ENCODE results near the gene CADPS2. TPM values are rescaled to one million over a fixed set of nuclear protein-coding genes. Genes with fewer than 3 reads are reported as not detected.

The CADPS2 gene
- total and polyA plus RNA-seq, 3 experiments from 2014 or later = not detected

DNA sequence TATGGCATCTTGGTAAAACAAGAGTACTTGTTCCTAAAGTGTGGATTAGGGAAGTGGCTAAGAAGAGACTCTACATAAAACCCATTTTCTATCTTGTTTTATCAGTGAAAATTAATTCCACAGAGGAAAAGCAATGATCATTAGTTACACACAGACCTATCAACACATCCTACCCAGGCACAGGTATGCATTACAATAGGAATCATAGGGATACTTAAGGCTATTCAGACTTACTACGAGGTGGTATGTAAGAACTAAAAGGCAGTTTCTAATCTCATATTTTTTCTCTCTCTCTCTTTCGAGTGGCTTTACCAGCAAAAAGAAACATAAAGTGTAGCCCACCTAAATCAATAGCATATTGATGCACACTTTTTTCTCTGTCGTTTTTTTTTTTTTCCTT lies 415.4 kb downstream of the CADPS2 start:
- Mint-ChIP-seq H3K27ac (no peak overlapping the region), H3K27me3 (no peaks in the 10 kb centered on the region), H3K4me1 (no peaks in the 10 kb centered on the region), H3K4me3 (no peak overlapping the region), H3K9me3 (peaks cover 0 to 31% (median 5%) of the 10 kb centered on the region in 5 donors), H3K36me3 (no peaks in the 10 kb centered on the region)
- Histone ChIP-seq H3K4me1 (ENCODE audit: insufficient read depth, low read length) (no peaks in the 10 kb centered on the region), H3K27ac (ENCODE audit: low read depth, low read length) (no peak overlapping the region), H3K36me3 (ENCODE audit: insufficient read depth, low read length) (no peaks in the 10 kb centered on the region), H3K4me3 (ENCODE audit: low read length) (no peak overlapping the region), H3K27me3 (ENCODE audit: insufficient read depth, low read length, poor library complexity, severe bottlenecking) (no peaks in the 10 kb centered on the region), H3K9me3 (ENCODE audit: low read length) (no peaks in the 10 kb centered on the region)
- ChIA-PET CTCF (no interaction called here), POLR2A (no interaction called here)
- no peak for DNase-seq

- Mint-ChIP-seq H3K27me3 (no peaks in the 10 kb centered on the region), H3K36me3 (no peaks in the 10 kb centered on the region), H3K4me1 (no peaks in the 10 kb centered on the region), H3K27ac (no peak overlapping the region), H3K9me3 (peaks cover 0 to 26% (median 5%) of the 10 kb centered on the region in 5 donors), H3K4me3 (no peak overlapping the region)
- ChIA-PET CTCF (no interaction called here), POLR2A (no interaction called here)
- Histone ChIP-seq H3K4me3 (ENCODE audit: low read length) (no peak overlapping the region), H3K27ac (ENCODE audit: low read depth, low read length) (no peak overlapping the region), H3K9me3 (ENCODE audit: low read length) (no peaks in the 10 kb centered on the region), H3K4me1 (ENCODE audit: insufficient read depth, low read length) (no peaks in the 10 kb centered on the region), H3K27me3 (ENCODE audit: insufficient read depth, low read length, poor library complexity, severe bottlenecking) (no peaks in the 10 kb centered on the region), H3K36me3 (ENCODE audit: insufficient read depth, low read length) (no peaks in the 10 kb centered on the region)
- DNase-seq = no peak
These were observed 417.3 kb downstream of the CADPS2 start for GRCh38 chr7:122468945-122469344.

DNA sequence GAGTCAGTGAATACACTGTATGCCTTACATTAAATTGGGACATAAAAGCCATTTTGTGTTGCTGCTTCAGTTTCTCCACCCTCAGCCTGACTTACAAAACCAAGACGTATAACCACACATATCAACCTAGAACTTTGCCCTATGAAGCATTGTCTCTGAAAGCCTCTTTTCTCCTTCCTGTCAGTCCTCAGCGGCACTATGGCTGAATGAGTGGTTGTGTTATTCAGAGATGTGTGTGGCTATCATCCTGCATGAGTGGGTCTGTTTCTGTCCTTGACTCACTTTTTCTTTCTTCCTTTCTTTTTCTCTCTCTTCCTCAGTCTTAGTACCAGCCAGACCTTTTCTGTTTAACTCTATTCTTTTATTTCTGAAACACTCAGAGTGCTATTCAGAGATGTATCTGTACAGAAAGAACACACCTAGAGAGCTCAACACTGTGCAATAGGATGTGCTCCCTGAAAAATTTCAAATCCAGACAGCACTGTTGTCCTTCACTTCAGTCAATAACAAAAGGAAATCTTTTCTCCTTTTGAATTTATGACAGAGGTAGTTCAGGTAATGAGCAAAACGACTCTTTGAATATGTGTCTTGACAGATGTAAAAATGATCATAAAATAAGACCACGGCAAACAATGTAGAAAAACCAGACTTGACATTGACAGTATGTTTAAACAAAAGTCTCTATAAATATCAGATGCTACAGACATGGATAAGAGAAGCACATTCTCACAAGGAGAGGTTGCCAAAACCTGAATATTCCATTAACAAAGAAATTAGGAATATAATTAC lies 418.4 kb downstream of the CADPS2 start:
- Mint-ChIP-seq H3K4me3 (no peak overlapping the region), H3K36me3 (no peaks in the 10 kb centered on the region), H3K27ac (no peak overlapping the region), H3K27me3 (peaks cover 0 to 2% of the 10 kb centered on the region in 2 donors), H3K4me1 (no peaks in the 10 kb centered on the region), H3K9me3 (peaks cover 0 to 23% (median 6%) of the 10 kb centered on the region in 5 donors)
- POLR2A ChIA-PET = no interaction called here
- DNase-seq = no peak
- Histone ChIP-seq H3K9me3 (ENCODE audit: low read length) (no peaks in the 10 kb centered on the region), H3K36me3 (ENCODE audit: insufficient read depth, low read length) (no peaks in the 10 kb centered on the region), H3K4me3 (ENCODE audit: low read length) (no peak overlapping the region), H3K27me3 (ENCODE audit: insufficient read depth, low read length, poor library complexity, severe bottlenecking) (no peaks in the 10 kb centered on the region), H3K27ac (ENCODE audit: low read depth, low read length) (no peak overlapping the region), H3K4me1 (ENCODE audit: insufficient read depth, low read length) (no peaks in the 10 kb centered on the region)
- CTCF ChIA-PET = no interaction called here

DNA sequence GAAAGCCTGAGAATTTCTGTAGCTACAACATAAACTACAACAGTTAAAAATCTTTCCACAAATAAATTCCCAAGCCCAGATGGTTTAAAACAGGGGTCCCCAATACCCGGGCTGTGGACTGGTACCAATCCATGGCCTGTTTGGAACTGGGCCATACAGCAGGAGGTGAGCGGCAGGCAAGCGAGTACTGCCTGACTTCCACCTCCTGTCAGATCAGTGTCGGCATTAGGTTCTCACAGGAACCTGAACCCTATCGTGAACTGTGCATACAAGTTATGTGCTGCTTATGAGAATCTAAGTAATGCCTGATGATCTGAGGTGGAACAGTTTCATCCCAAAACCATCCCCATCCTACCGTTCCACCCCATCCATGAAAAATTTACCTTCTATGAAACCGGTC lies 421.0 kb downstream of the CADPS2 start:
- no peaks in the 10 kb centered on the region for H3K36me3 ChIP-seq (ENCODE audit: insufficient read depth, low read length)
- Mint-ChIP-seq H3K36me3 (no peaks in the 10 kb centered on the region), H3K27me3 (peaks cover 0 to 2% of the 10 kb centered on the region in 2 donors), H3K4me1 (no peaks in the 10 kb centered on the region), H3K27ac (no peak overlapping the region), H3K4me3 (no peak overlapping the region), H3K9me3 (peaks cover 0 to 32% (median 7%) of the 10 kb centered on the region in 5 donors)
- H3K9me3 ChIP-seq (ENCODE audit: low read length) = no peaks in the 10 kb centered on the region
- H3K4me3 ChIP-seq (ENCODE audit: low read length) = no peak overlapping the region
- no peak for DNase-seq
- ChIA-PET CTCF (no interaction called here), POLR2A (no interaction called here)
- H3K4me1 ChIP-seq (ENCODE audit: insufficient read depth, low read length) = no peaks in the 10 kb centered on the region
- H3K27ac ChIP-seq (ENCODE audit: low read depth, low read length) = no peak overlapping the region
- H3K27me3 ChIP-seq (ENCODE audit: insufficient read depth, low read length, poor library complexity, severe bottlenecking) = no peaks in the 10 kb centered on the region

DNA sequence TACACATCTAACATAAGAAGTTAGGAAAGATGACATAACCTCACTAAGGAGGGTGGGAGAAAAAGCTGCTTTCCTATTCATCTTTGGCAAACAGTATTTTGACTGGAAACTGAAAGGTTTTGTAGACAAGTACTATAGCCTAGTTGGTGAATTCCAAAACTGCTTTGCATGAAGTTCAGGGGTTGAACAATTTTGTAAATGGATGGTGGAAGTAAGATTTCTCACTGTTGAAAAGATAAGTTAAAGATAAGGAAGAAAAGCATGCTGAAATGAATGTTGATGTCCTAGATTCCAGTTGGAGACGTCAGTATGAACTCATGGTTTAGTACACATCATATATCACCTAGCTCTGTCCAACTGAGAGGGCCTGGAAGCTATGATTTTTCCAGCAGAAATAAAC lies 422.6 kb downstream of the CADPS2 start:
- H3K27ac ChIP-seq (ENCODE audit: low read depth, low read length) = no peak overlapping the region
- DNase-seq = no peak
- H3K4me1 Mint-ChIP-seq = no peaks in the 10 kb centered on the region
- H3K4me3 ChIP-seq (ENCODE audit: low read length) = no peak overlapping the region
- no peak overlapping the region for H3K27ac Mint-ChIP-seq
- no peaks in the 10 kb centered on the region for H3K9me3 ChIP-seq (ENCODE audit: low read length)
- H3K27me3 Mint-ChIP-seq = peaks cover 0 to 2% of the 10 kb centered on the region in 2 donors
- H3K36me3 Mint-ChIP-seq = no peaks in the 10 kb centered on the region
- no peaks in the 10 kb centered on the region for H3K4me1 ChIP-seq (ENCODE audit: insufficient read depth, low read length)
- no peak overlapping the region for H3K4me3 Mint-ChIP-seq
- no peaks in the 10 kb centered on the region for H3K36me3 ChIP-seq (ENCODE audit: insufficient read depth, low read length)
- peaks cover 0 to 23% (median 7%) of the 10 kb centered on the region in 5 donors for H3K9me3 Mint-ChIP-seq
- ChIA-PET CTCF (no interaction called here), POLR2A (no interaction called here)
- H3K27me3 ChIP-seq (ENCODE audit: insufficient read depth, low read length, poor library complexity, severe bottlenecking) = no peaks in the 10 kb centered on the region

DNA sequence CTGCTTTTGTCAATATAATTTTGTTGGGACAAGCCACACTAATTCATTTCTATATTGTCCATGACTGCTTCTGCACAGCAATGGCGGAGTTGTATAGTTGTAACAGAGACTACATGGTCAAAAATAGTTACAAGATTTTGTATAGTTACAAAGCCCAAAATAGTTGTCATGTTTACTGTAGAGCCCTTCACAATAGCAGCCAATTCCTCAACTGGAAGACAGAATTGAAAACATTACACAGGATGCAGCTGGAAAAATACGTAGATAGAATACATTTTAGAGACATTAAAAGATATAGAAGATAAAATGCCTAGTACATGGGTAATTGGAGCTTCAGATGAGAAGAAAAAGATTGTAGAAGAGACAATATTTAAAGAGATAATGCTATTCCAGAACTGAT lies 425.3 kb downstream of the CADPS2 start:
- no peak for DNase-seq
- Histone ChIP-seq H3K36me3 (ENCODE audit: insufficient read depth, low read length) (no peaks in the 10 kb centered on the region), H3K9me3 (ENCODE audit: low read length) (no peaks in the 10 kb centered on the region), H3K27ac (ENCODE audit: low read depth, low read length) (no peak overlapping the region), H3K4me3 (ENCODE audit: low read length) (no peak overlapping the region), H3K4me1 (ENCODE audit: insufficient read depth, low read length) (no peaks in the 10 kb centered on the region), H3K27me3 (ENCODE audit: insufficient read depth, low read length, poor library complexity, severe bottlenecking) (no peaks in the 10 kb centered on the region)
- no peaks in the 10 kb centered on the region for H3K4me1 Mint-ChIP-seq
- CTCF ChIA-PET = no interaction called here
- peaks cover 0 to 20% (median 5%) of the 10 kb centered on the region in 5 donors for H3K9me3 Mint-ChIP-seq
- POLR2A ChIA-PET = no interaction called here
- H3K27ac Mint-ChIP-seq = no peak overlapping the region
- H3K4me3 Mint-ChIP-seq = no peak overlapping the region
- H3K27me3 Mint-ChIP-seq = peaks cover 0 to 2% of the 10 kb centered on the region in 2 donors
- H3K36me3 Mint-ChIP-seq = no peaks in the 10 kb centered on the region

- H3K4me1 ChIP-seq (ENCODE audit: insufficient read depth, low read length) = no peaks in the 10 kb centered on the region
- no peak for DNase-seq
- no peaks in the 10 kb centered on the region for H3K27me3 Mint-ChIP-seq
- H3K27ac Mint-ChIP-seq = no peak overlapping the region
- ChIA-PET CTCF (no interaction called here), POLR2A (no interaction called here)
- H3K27ac ChIP-seq (ENCODE audit: low read depth, low read length) = no peak overlapping the region
- H3K4me1 Mint-ChIP-seq = no peaks in the 10 kb centered on the region
- no peak overlapping the region for H3K4me3 Mint-ChIP-seq
- peaks cover 0 to 21% (median 4%) of the 10 kb centered on the region in 5 donors for H3K9me3 Mint-ChIP-seq
- H3K27me3 ChIP-seq (ENCODE audit: insufficient read depth, low read length, poor library complexity, severe bottlenecking) = no peaks in the 10 kb centered on the region
- H3K9me3 ChIP-seq (ENCODE audit: low read length) = no peaks in the 10 kb centered on the region
- peaks cover 0 to 1% (median 0%) of the 10 kb centered on the region in 3 donors for H3K36me3 Mint-ChIP-seq
- H3K4me3 ChIP-seq (ENCODE audit: low read length) = no peak overlapping the region
- H3K36me3 ChIP-seq (ENCODE audit: insufficient read depth, low read length) = no peaks in the 10 kb centered on the region
These were observed 428.3 kb downstream of the CADPS2 start for GRCh38 chr7:122457969-122458368.

DNA sequence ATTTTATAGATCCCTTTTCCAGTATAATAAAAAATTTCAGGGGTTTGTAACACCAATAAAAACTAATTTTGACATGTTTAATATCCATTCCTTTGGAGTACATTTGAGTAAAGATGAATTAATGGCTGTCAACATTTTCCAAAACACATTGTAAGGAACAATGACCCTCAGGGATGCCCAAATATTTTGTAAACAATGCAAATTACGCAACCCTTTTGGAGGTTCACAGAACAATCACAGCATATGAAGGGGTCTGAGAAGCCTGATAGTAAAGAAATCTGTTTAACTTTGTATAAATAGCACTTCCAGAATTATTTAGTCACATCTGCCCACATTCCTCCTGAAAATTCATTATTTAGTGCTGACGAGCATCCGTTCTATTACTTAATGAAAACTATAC lies 428.9 kb downstream of the CADPS2 start:
- Histone ChIP-seq H3K9me3 (ENCODE audit: low read length) (no peaks in the 10 kb centered on the region), H3K27ac (ENCODE audit: low read depth, low read length) (no peak overlapping the region), H3K36me3 (ENCODE audit: insufficient read depth, low read length) (no peaks in the 10 kb centered on the region), H3K27me3 (ENCODE audit: insufficient read depth, low read length, poor library complexity, severe bottlenecking) (no peaks in the 10 kb centered on the region), H3K4me1 (ENCODE audit: insufficient read depth, low read length) (no peaks in the 10 kb centered on the region), H3K4me3 (ENCODE audit: low read length) (no peak overlapping the region)
- ChIA-PET CTCF (no interaction called here), POLR2A (no interaction called here)
- Mint-ChIP-seq H3K4me1 (no peaks in the 10 kb centered on the region), H3K27ac (no peak overlapping the region), H3K27me3 (no peaks in the 10 kb centered on the region), H3K4me3 (no peak overlapping the region), H3K36me3 (peaks cover 0 to 1% (median 0%) of the 10 kb centered on the region in 3 donors), H3K9me3 (peaks cover 0 to 19% (median 3%) of the 10 kb centered on the region in 5 donors)
- DNase-seq = no peak
